GM18499 (cell line): ENCODE results near the gene MAD1L1.
"Not testable (repeated sequence)": the region's sequence is repeated elsewhere in the genome, so short reads cannot be mapped to it uniquely, and the experiment has no call there.

ENCODE experiments used
- ATAC-seq: cut with Tn5 transposase; IDR thresholded peaks from one replicate; pipeline ENCODE4 v1.9.1; 2021; ENCODE audit warnings: moderate number of reproducible peaks; ENCODE audit not compliant: insufficient read depth, unreplicated experiment

MAD1L1 gene

GRCh38 chr7:1844336-1844950 lies 388.3 kb downstream of the MAD1L1 start:
- no peak for ATAC-seq

DNA sequence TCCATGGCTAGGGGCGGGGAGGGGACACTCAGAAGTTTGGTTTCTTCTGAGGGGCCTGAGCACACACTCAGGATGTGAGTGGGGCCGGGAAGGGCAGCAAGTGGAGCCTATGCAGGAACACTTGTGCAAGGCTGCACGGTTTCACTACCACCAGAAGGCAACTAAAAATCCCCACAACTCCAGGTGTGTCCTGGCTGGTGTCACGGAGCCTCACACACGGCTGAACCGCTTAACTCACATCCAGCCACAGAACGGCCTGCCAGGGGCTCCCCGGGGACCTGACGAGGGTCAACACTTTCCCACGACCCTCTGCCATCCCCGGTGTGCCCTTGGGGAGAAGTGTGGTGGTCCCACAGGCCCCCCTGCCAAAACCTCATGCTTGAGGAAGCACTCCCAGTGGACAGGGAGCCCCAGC lies 388.8 kb downstream of the MAD1L1 start:
- ATAC-seq: no peak

- ATAC-seq: no peak
Measured at GRCh38 chr7:1843271-1843861, 389.4 kb downstream of the MAD1L1 start.

DNA sequence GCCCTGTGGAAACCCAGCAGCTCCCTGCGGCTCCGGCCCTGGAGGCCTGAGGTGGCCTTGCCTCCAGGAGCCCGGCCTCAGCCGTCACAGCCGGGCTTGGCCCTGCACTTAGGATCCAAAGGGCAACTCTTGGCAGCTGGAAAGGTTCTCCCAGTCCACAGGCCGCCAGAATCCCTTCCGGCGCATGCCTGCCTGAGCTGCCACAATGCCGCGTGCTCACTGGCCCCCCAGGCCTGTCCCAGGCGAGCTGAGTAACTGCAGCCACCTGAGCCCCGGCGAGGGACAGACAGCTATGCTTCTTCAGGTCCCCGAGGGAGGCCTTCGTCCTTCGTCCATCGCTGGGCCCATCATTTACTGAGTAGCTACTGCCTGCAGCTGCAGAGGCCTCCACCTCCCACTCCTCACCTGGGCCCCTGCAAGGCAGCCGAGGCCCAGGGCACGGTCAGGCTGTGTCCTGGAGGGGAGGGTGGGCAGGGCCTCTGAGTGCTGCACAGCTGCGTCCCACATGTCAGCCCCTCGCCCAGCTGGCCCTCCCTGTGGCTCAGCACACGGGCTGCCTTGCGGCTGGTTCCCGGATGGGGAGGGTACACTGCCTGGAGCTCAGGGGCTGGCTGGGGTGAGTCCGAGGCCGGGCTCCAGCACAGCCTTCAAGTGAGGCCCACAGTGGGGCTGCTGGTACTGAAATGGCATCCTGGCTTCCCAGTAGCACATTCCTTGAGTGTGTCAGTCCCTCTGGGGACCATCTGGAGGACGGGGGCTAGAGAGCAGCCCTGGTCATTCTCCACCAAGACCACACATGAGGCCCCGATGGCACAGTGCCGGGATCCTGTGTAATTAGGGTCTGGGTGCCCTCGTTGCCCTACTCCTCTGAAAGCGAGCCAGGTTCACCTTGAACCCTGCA lies 390.2 kb downstream of the MAD1L1 start:
- no peak for ATAC-seq

- not testable (repeated sequence) for ATAC-seq
Measured at GRCh38 chr7:1841286-1842021, 391.3 kb downstream of the MAD1L1 start.

DNA sequence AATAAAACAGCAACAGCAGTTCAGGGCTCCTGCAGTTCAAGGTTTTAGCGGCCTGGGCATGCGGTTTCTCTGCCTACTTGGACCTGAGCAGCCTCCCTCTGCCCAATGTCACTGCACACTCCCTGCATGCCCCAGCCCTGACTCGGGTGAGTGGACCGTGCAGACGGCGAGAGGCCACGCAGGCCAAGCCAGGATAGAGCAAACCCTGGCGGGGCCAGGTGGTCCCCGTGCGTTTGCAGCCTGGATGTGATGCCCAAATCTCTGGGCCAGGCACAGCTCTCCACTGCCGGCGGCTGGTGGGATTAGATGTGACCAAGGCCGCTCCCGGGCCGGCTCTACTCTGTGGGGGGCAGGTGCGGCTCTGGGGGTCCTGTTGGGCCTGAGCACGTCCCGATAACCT lies 392.0 kb downstream of the MAD1L1 start:
- ATAC-seq: not testable (repeated sequence)

GRCh38 chr7:1839701-1840100 lies 393.0 kb downstream of the MAD1L1 start:
- no peak for ATAC-seq

GRCh38 chr7:1838911-1839531 lies 393.7 kb downstream of the MAD1L1 start:
- ATAC-seq: not testable (repeated sequence)

- not testable (repeated sequence) for ATAC-seq
Measured at GRCh38 chr7:1838544-1838872, 394.2 kb downstream of the MAD1L1 start.

- ATAC-seq: not testable (repeated sequence)
Measured at GRCh38 chr7:1837696-1838543, 394.8 kb downstream of the MAD1L1 start.

GRCh38 chr7:1831933-1832535 lies 400.7 kb downstream of the MAD1L1 start:
- not testable (repeated sequence) for ATAC-seq

GRCh38 chr7:1831471-1831870 lies 401.3 kb downstream of the MAD1L1 start:
- ATAC-seq: not testable (repeated sequence)

DNA sequence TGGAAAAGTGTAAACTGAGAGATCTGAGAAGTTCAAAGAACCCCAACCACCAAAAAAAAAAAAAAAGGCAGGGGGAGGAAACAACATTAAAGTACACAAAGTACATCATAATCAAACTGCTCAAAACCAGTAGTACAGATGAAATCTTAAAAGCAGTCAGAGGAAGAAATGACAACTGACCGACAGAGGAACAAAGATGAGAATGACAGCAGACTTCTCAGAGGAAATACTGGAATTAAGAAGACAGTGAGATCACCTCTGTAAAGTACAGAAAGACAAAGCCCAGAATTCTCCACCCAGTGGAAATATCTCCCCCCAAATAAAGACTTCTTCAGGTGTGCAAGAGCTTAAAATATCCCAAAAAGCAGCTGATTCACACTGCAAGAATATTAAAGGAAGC lies 403.1 kb downstream of the MAD1L1 start:
- not testable (repeated sequence) for ATAC-seq

GRCh38 chr7:1829111-1829510 lies 403.6 kb downstream of the MAD1L1 start:
- no peak for ATAC-seq

DNA sequence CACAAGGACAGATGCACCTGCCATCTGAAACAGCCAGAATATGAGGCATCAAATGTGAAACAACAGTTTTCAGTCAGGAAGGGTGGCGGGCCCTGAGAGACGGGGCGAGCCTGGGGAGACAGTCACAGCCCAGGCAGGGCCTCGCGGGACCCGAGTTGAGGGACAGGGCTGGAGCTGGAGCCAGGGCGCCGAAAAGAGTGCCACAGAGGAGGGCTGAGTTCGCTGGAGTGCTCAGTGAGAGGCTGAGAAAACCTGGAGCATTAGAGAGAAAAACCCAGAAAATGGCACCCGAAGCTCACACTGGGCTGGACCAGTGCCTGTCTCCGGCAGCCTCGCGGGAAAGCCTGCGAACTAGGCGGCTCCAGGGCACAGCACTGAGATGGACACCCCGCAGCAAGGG lies 404.6 kb downstream of the MAD1L1 start:
- ATAC-seq: not testable (repeated sequence)

- ATAC-seq: not testable (repeated sequence)
Measured at GRCh38 chr7:1827521-1827981, 405.2 kb downstream of the MAD1L1 start.

DNA sequence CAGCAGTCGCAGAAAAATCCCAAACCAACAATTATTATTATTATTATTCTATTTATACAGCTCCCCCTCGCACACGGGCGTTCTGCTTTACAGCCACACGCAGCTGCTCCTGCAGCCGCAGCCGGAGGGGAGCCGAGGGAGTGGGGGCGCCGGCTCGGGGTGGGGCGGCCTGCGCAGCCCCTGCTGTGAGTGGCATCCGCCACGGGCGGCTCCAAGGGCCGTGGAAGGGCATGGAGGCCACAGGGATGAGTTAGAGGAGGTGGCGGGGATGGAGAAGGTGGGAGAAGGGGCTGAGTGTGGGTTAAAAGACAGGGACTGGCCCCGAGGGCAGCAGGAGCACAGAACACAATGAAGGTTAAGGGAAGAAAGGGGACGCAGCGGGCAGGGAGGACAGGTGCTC lies 405.8 kb downstream of the MAD1L1 start:
- ATAC-seq: not testable (repeated sequence)

GRCh38 chr7:1825897-1826741 lies 406.6 kb downstream of the MAD1L1 start:
- no peak for ATAC-seq
